T-helper 22 cell (primary cell): ENCODE measurements around the gene BMF.

Experiments used
- DNase-seq: peaks from one replicate; pipeline ENCODE4 v3.0.0-alpha.2; 2020; ENCODE audit warnings: low read depth

The BMF gene

GRCh38 chr15:40103864-40104271 is 4.8 kb downstream of the BMF start:
- DNase-seq: no peak

GRCh38 chr15:40102897-40103858 is 5.5 kb downstream of the BMF start:
- DNase-seq: no peak

GRCh38 chr15:40100947-40101905 is 7.5 kb downstream of the BMF start:
- no peak for DNase-seq

GRCh38 chr15:40100123-40100946 is 8.3 kb downstream of the BMF start:
- no peak for DNase-seq

GRCh38 chr15:40098489-40099261 is 10.0 kb downstream of the BMF start:
- no peak for DNase-seq

GRCh38 chr15:40097968-40098476 is 10.7 kb downstream of the BMF start:
- DNase-seq: no peak

GRCh38 chr15:40097096-40097967 is 11.3 kb downstream of the BMF start:
- no peak for DNase-seq

GRCh38 chr15:40096094-40096891 is 12.4 kb downstream of the BMF start:
- DNase-seq: no peak

GRCh38 chr15:40095371-40096093 is 13.1 kb downstream of the BMF start:
- DNase-seq: no peak

GRCh38 chr15:40094156-40094555 is 14.5 kb downstream of the BMF start:
- DNase-seq: no peak

- DNase-seq: no peak
Measured at GRCh38 chr15:40092979-40093869, 15.5 kb downstream of the BMF start.

- no peak for DNase-seq
Measured at GRCh38 chr15:40092256-40092978, 16.3 kb downstream of the BMF start.

- no peak for DNase-seq
Measured at GRCh38 chr15:40091861-40092255, 16.8 kb downstream of the BMF start.

- no peak for DNase-seq
Measured at GRCh38 chr15:40090774-40091455, 17.8 kb downstream of the BMF start.

GRCh38 chr15:40088929-40089755 is 19.5 kb downstream of the BMF start:
- DNase-seq: no peak
